ENCODE measurements around the gene ASCC3.

ASCC3 gene

GRCh38 chr6:100612094-100612493 lies 269.0 kb downstream of the ASCC3 start:
- H3K36me3 ChIP-seq, result no peaks in the 10 kb centered on the region
- no peaks in the 10 kb centered on the region for H3K9me3 ChIP-seq
- TF ChIP-seq CTCF (IDR thresholded peaks at IDR 0.05), result no peak
- H3K4me3 ChIP-seq (ENCODE audit: low read depth in 1 of 2, low read length in 1 of 2), result no peak overlapping the region
- H3K27ac ChIP-seq, result no peak overlapping the region
- H3K27me3 ChIP-seq, result no peaks in the 10 kb centered on the region
- H3K4me1 ChIP-seq (ENCODE audit: control insufficient read depth in 1 of 2, insufficient read depth in 1 of 2, low read depth in 1 of 2, low read length in 1 of 2), result no peaks in the 10 kb centered on the region

GRCh38 chr6:100599088-100599770 lies 281.9 kb downstream of the ASCC3 start:
- no peaks in the 10 kb centered on the region for H3K27me3 ChIP-seq
- no peaks in the 10 kb centered on the region for H3K9me3 ChIP-seq
- H3K27ac ChIP-seq, result no peak overlapping the region
- no peak for TF ChIP-seq CTCF (IDR thresholded peaks at IDR 0.05)
- H3K4me1 ChIP-seq (ENCODE audit: control insufficient read depth in 1 of 2, insufficient read depth in 1 of 2, low read depth in 1 of 2, low read length in 1 of 2), result no peaks in the 10 kb centered on the region
- no peaks in the 10 kb centered on the region for H3K36me3 ChIP-seq
- no peak overlapping the region for H3K4me3 ChIP-seq (ENCODE audit: low read depth in 1 of 2, low read length in 1 of 2)

GRCh38 chr6:100595456-100595855 lies 285.7 kb downstream of the ASCC3 start:
- Histone ChIP-seq H3K27me3 (no peaks in the 10 kb centered on the region), H3K36me3 (no peaks in the 10 kb centered on the region), H3K4me1 (ENCODE audit: control insufficient read depth in 1 of 2, insufficient read depth in 1 of 2, low read depth in 1 of 2, low read length in 1 of 2) (no peaks in the 10 kb centered on the region)

GRCh38 chr6:100593522-100593921 lies 287.6 kb downstream of the ASCC3 start:
- H3K36me3 ChIP-seq, result no peaks in the 10 kb centered on the region
- H3K4me3 ChIP-seq (ENCODE audit: low read depth in 1 of 2, low read length in 1 of 2), result no peak overlapping the region
- TF ChIP-seq CTCF (IDR thresholded peaks at IDR 0.05), result no peak
- no peaks in the 10 kb centered on the region for H3K27me3 ChIP-seq
- H3K9me3 ChIP-seq, result no peaks in the 10 kb centered on the region
- no peaks in the 10 kb centered on the region for H3K4me1 ChIP-seq (ENCODE audit: control insufficient read depth in 1 of 2, insufficient read depth in 1 of 2, low read depth in 1 of 2, low read length in 1 of 2)
- H3K27ac ChIP-seq, result no peak overlapping the region

More at GRCh38 chr6:100595456-100595855, 285.7 kb downstream of the ASCC3 start:
- Histone ChIP-seq H3K4me3 (ENCODE audit: low read depth in 1 of 2, low read length in 1 of 2) (no peak overlapping the region), H3K27ac (no peak overlapping the region), H3K9me3 (no peaks in the 10 kb centered on the region)
- TF ChIP-seq CTCF (IDR thresholded peaks at IDR 0.05), result no peak

GRCh38 chr6:100592929-100593328 lies 288.2 kb downstream of the ASCC3 start:
- Histone ChIP-seq H3K36me3 (no peaks in the 10 kb centered on the region), H3K4me3 (ENCODE audit: low read depth in 1 of 2, low read length in 1 of 2) (no peak overlapping the region), H3K27me3 (no peaks in the 10 kb centered on the region), H3K27ac (no peak overlapping the region), H3K4me1 (ENCODE audit: control insufficient read depth in 1 of 2, insufficient read depth in 1 of 2, low read depth in 1 of 2, low read length in 1 of 2) (no peaks in the 10 kb centered on the region), H3K9me3 (no peaks in the 10 kb centered on the region)
- TF ChIP-seq CTCF (IDR thresholded peaks at IDR 0.05), result no peak
